Transverse colon (tissue), 4 donors: ENCODE results near the gene BACH2. TPM values are rescaled to one million over a fixed set of nuclear protein-coding genes. Genes with fewer than 3 reads are reported as not detected.

ENCODE experiments used
- DNase-seq: peaks from one replicate; pipeline ENCODE4 v3.0.0-alpha.2; 2019
- H3K27ac ChIP-seq, 4 donors: fragments of 200-600 bp; sonication (generic); 2 replicates each; pipeline ENCODE4 v1.5.1; 2016 to 2018; ENCODE audit warnings: inconsistent platforms in 4 of 4
- H3K27me3 ChIP-seq: fragments of 200-600 bp; sonication (generic); 2 replicates; pipeline ENCODE4 v1.5.1; 2017; ENCODE audit warnings: inconsistent platforms
- H3K36me3 ChIP-seq, 4 donors: fragments of 200-600 bp; sonication (generic); 2 replicates each; pipeline ENCODE4 v1.5.1; 2017 to 2019; ENCODE audit warnings: inconsistent platforms in 4 of 4
- H3K4me1 ChIP-seq, 4 donors: fragments of 200-600 bp; sonication (generic); 2 replicates each; pipeline ENCODE4 v1.5.1; 2017 to 2020; ENCODE audit warnings: inconsistent platforms in 4 of 4
- H3K4me3 ChIP-seq, 4 donors: fragments of 200-600 bp; sonication (generic); 1 replicate in 1 of 4; 2 replicates in 3 of 4; pipeline versions ENCODE4 v1.5.1 to v1.6.1; 2017 to 2019; ENCODE audit warnings: inconsistent platforms in 4 of 4
- H3K9me3 ChIP-seq, 2 donors: fragments of 200-600 bp; sonication (generic); 2 replicates each; pipeline ENCODE4 v1.5.1; 2017 to 2019; ENCODE audit warnings: inconsistent platforms in 2 of 2
- CTCF ChIP-seq, 5 experiments: fragments of 200-600 bp in 3 of 5; fragments of 450-650 bp in 2 of 5; sonication (generic) in 3 of 5; IDR thresholded peaks; 1 replicate in 2 of 5; 2 replicates in 3 of 5; pipeline ENCODE4 v1.5.1; 2016 to 2017; ENCODE audit warnings: antibody characterized with exemption in 5 of 5, inconsistent platforms in 3 of 5, mild to moderate bottlenecking in 2 of 5, moderate library complexity in 1 of 5
- EP300 ChIP-seq: sonication (generic); formaldehyde crosslinking; IDR thresholded peaks from one replicate; pipeline ENCODE4 v1.6.1; 2017; ENCODE audit warnings: antibody characterized with exemption, low read depth
- POLR2A ChIP-seq: fragments of 450-650 bp; IDR thresholded peaks from one replicate; pipeline ENCODE4 v1.6.1; 2016; ENCODE audit warnings: antibody characterized with exemption, mild to moderate bottlenecking, moderate library complexity
- POLR2AphosphoS5 ChIP-seq, 3 donors: sonication (generic); formaldehyde crosslinking; IDR thresholded peaks; one replicate each; pipeline ENCODE4 v1.6.1; 2016; ENCODE audit warnings: antibody characterized with exemption in 3 of 3
- WGBS, 2 donors: methylation state at CpG; one replicate each; pipeline ENCODE4 v1.1.5; 2018; ENCODE audit warnings: low coverage in 1 of 2; 5-methylcytosine and 5-hydroxymethylcytosine counted together
- in situ Hi-C, 4 donors: fragments of 200-750 bp; cut with MboI; loops; one replicate each; pipeline versions ENCODE4 v1.15.0 to v1.15.1; 2017; ENCODE audit warnings: low sequenced_read_pairs in 3 of 4, low pct_ligation_motif_present in 1 of 4, low pct_unique_long_range_greater_than_20kb in 1 of 4
- intact Hi-C: fragments of 100-400 bp; cut with DNase I; formaldehyde crosslinking; loops from one replicate; pipeline ENCODE4 v1.15.1; 2023; ENCODE audit warnings: low total_unique reads
- total RNA-seq, 4 donors: library from RNA; depleted of rRNA; stranded (reverse); fragments of >200 nt; gene quantifications; one replicate each; pipeline ENCODE4 v1.1.0, GENCODE V29; 2016

Gene BACH2
- total RNA-seq, 4 donors from 2014 or later = 0.20 to 7.5 (median 2.4) TPM

GRCh38 chr6:90184334-90185298 lies 112.0 kb downstream of the BACH2 start:
- Histone ChIP-seq H3K9me3 (no peaks in the 10 kb centered on the region), H3K36me3 (no peaks in the 10 kb centered on the region), H3K27ac (no peak overlapping the region), H3K27me3 (no peaks in the 10 kb centered on the region), H3K4me3 (no peak overlapping the region), H3K4me1 (peaks cover 0 to 14% (median 0%) of the 10 kb centered on the region in 4 donors)
- 58 to 74% methylated on average over 4 to 8 of the region's 8 CpGs for WGBS, 2 donors
- no peak for DNase-seq
- in situ Hi-C loops (no loop called here), intact Hi-C loops (no loop called here)
- TF ChIP-seq CTCF (IDR thresholded peaks at IDR 0.05) (no peak), POLR2AphosphoS5 (IDR thresholded peaks at IDR 0.05) (no peak), EP300 (no peak), POLR2A (no peak)

- Histone ChIP-seq H3K36me3 (no peaks in the 10 kb centered on the region), H3K27ac (no peak overlapping the region), H3K27me3 (no peaks in the 10 kb centered on the region), H3K4me1 (peaks cover 0 to 17% (median under 1%) of the 10 kb centered on the region in 4 donors), H3K4me3 (no peak overlapping the region), H3K9me3 (no peaks in the 10 kb centered on the region)
- in situ Hi-C loops (no loop called here), intact Hi-C loops (no loop called here)
- no peak for DNase-seq
- WGBS, 2 donors = 39 to 51% methylated on average over 3 of the region's 3 CpGs
- no peak for TF ChIP-seq POLR2A
- no peak for TF ChIP-seq CTCF (IDR thresholded peaks at IDR 0.05)
- TF ChIP-seq POLR2AphosphoS5 (IDR thresholded peaks at IDR 0.05) = no peak
- TF ChIP-seq EP300 = no peak
These were observed 112.9 kb downstream of the BACH2 start for GRCh38 chr6:90183587-90184333.

- in situ Hi-C loops (no loop called here), intact Hi-C loops (no loop called here)
- H3K9me3 ChIP-seq = no peaks in the 10 kb centered on the region
- H3K27ac ChIP-seq = no peak overlapping the region
- H3K36me3 ChIP-seq = no peaks in the 10 kb centered on the region
- DNase-seq = no peak
- H3K4me1 ChIP-seq = peaks cover 0 to 25% (median 7%) of the 10 kb centered on the region in 4 donors
- no peak for TF ChIP-seq POLR2AphosphoS5 (IDR thresholded peaks at IDR 0.05)
- no peak for TF ChIP-seq CTCF (IDR thresholded peaks at IDR 0.05)
- no peaks in the 10 kb centered on the region for H3K27me3 ChIP-seq
- H3K4me3 ChIP-seq = no peak overlapping the region
These were observed 116.1 kb downstream of the BACH2 start for GRCh38 chr6:90180526-90180925.
